GM20431 (cell line): ENCODE data around the gene GCH1.
"Not testable (repeated sequence)": the region's sequence is repeated elsewhere in the genome, so short reads cannot be mapped to it uniquely, and the experiment has no call there.

Source experiments
- in situ Hi-C: fragments of 300-500 bp; cut with MseI, MboI; formaldehyde crosslinking; loops from one replicate; pipeline ENCODE4 v1.15.0; 2020; ENCODE audit warnings: low sequenced_read_pairs; ENCODE audit not compliant: unreplicated experiment

GCH1 gene

DNA sequence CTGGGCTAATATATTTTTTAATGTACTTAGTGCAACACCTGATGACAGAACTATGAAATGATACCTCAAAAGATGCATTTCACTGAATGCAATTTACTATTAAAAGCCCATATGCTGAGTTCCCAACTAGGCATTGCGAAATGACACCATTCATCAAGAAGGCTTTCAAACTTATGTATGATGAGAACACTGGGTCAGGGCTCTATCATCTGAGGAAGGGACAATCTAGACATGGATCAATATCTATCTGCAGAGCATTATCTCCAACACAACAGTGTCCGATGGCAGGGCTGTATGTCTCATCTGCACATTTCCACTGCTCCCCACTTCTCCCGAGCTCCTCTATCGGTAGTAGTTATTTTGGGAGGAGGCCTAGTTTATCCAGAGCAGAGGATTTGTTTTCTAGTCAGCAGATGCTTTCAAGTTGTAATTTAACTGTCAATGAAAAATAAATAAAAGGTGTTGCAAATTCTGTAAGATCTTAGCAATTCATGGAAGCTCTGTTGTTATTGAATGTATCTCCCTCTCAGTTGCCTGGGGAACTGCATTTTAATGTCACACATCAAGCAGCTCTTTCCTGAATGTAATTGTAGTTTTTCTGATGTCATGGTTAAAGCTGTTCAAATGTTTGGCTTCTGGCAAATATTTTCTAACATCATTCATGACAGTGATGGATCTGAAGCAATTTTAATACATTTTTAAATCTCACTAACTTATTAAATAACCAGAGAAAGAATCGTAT is 7.4 kb upstream of the GCH1 start:
- in situ Hi-C loops: no loop called here

DNA sequence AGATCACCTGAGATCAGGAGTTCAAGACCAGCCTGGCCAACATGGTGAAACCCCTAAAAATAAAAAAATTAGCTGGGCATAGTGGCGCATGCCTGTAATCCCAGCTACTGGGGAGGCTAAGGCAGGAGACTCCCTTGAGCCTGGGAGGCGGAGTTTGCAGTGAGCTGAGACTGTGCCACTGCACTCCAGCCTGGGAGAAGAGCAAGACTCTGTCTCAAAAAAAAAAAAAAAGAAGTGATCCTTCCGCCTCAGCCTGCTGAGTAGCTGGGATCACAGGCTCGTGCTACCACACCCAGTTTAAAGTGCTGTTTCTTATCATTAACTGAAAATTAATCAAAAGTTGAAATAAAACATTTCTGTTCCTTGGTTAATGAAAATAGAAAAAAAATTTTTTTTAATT is 6.3 kb upstream of the GCH1 start:
- in situ Hi-C loops: not testable (repeated sequence)

DNA sequence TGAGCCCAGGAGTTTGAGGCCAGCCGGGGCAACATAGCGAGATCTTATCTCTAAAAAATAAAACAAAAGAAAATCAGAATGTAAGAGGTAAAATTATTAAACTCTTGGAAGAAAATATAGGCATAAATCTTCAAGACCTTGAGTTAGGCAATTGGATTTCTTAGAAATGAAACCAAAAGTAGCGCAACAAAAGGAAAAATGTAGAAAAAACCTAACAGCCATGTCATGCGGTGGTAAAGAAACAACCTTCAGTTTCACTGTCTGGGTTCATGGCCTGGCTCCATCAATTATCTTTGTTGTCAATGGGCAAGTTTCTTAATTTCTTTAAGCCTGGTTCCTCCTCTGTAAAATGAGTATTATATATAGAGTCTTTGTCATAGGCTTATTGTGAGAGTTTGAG is 5.6 kb upstream of the GCH1 start:
- in situ Hi-C loops: no loop called here

DNA sequence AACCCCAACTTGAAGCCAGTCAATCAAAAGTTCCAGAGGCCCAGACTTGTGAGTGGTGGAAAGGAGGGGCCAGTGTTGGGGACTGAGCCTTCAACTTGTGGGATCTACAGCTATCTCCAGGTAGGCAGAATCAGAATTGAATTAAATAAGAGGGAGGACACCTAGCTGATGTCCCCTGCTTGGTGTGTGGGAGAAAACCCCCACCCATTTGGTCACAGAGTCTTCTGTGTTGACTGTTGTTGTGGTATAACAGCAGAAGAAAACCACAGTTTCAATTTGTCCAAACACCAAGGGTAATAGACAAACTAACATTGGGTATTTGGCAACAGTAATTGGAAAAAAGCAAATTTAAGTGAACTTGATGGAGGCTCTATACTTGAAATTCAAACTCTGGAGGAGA is 3.4 kb upstream of the GCH1 start:
- in situ Hi-C loops: no loop called here

DNA sequence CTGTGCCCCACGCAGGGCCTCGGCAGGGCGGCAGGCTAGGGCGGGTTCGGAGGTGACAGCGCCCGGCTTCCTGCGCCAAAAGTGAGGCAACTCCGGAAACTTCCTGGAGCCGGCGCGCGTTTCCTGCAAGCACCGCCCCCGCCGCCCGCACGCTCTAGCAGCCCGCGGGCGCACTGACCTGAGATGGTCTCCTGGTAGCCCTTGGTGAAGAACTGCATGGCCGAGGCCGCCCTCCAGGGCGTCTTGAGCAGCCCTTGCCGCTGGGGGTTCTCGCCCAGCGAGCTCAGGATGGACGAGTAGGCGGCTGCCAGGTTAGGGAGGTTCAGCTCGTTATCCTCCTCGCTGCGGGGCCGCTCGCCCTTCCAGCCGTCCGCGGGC is 494 bp downstream of the GCH1 start:
- in situ Hi-C loops: no loop called here

DNA sequence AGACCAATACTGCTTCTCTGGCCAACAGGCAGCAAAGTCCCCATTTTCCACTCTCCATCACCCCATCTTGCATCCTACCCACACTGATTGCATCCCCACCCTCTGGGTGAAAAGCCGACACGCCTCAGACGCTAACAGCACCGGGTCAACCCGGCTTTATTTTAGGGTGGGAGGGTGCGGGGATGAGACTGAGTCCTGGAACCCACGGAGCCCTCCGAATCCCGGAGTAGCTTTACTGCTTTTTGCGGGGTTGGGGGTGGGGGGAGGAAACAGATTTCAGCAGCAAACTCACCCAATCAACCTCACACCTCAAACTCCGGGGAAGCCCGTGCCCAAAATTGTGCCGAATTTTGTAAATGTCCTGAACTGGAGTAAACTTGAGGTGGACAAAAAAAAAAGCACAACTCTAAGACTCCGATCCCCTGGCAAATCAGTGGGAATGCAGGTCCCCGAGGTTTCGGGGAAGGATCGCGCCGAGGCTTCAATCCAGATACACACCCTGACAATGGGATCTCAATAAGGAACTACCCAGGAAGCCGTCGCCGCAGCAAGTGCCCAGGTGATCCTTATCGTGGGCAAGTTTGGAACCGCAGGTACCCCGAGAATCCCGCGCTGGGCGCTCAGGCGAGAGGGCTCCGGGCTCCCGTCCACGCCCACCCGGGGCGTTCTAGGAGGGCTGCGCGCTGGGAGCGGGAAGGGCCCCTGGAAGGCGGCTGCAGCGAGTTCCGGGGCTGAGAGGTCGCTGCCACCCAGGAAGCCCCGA is 1.1 kb downstream of the GCH1 start:
- in situ Hi-C loops: no loop called here

DNA sequence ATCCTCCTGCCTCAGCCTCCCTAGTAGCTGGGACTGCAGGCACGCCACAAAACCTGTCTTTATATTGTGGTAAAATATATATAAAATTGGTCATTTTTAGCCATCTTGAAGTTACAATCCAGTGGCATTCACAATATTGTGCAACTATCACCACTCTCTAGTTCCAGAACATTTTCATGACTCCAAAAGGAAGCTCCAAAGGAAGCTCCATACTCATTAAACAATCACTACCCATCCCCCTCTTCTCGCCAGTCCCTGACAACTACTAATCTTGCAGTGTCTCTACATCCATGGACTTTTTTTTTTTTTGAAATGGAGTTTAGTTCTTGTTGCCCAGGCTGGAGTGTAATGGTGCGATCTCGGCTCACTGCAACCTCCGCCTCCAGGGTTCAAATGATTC is 3.1 kb downstream of the GCH1 start:
- in situ Hi-C loops: no loop called here

DNA sequence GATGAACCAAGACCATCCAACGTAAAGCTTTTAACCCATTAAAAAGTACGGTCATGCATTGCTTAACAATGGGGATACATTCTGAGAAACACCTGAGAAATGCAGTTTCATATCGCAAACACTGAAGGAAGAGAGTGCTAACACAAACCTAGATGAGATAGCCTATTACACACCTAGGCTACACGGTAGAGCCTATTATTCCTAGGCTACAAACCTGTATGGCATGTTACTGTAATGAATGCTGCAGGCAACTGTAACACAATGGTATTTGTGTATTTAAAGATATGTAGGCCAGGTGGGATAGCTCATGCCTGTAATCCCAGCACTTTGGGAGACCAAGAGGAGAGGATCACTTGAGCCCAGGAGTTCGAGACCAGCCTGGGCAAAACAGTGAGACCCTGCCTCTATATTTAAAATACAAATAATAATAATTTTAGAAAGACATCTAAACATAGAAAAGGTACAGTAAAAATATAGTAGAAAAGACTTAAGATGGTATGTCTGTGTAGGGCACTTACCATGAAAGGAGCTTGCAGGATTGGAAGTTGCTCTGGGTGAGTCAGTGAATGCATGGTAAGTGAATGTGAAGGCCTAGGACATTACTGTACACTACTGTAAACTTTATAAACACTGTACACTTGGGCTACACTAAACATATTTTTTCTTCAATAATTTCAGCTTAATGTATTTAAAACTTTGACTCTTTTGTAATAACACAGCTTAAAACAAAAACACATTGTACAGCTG is 4.6 kb downstream of the GCH1 start:
- in situ Hi-C loops: not testable (repeated sequence)

DNA sequence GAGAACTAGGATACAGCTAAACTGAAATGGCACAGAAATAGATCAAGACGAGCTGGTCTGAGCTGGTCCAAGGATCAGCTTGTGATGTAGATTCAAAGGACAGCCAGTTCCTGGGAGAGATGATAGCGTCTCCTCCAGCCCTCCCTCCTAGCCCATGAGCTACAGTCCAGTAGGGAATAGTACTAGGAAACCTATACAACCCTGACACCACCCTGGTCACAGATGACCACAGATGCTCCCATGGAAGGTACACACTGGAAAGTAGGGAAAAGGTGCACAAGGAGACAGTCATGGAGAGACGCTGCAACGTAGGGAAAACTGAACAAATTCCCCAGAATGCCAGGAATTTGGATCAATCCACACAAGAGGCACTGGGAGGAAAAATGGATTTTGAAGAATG is 6.9 kb downstream of the GCH1 start:
- in situ Hi-C loops: no loop called here

DNA sequence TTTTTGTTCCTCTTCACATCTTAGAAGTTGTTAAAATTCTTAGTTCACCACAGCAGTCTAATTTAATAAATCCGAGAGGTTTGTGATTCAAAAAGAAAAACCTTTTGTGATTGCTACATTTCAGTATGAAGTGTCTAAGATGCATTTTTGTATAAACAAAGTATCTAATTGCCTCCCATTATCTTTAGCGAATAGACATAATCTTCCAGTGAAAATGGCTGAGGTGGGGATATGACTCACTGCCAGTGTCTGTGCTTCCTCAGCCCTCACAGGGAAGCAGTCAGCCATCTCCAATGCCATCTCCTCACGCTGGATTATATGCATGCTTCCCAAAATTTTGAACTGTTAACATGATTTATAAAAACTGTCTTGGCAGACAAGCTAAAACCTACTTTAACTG is 7.6 kb downstream of the GCH1 start:
- in situ Hi-C loops: no loop called here

DNA sequence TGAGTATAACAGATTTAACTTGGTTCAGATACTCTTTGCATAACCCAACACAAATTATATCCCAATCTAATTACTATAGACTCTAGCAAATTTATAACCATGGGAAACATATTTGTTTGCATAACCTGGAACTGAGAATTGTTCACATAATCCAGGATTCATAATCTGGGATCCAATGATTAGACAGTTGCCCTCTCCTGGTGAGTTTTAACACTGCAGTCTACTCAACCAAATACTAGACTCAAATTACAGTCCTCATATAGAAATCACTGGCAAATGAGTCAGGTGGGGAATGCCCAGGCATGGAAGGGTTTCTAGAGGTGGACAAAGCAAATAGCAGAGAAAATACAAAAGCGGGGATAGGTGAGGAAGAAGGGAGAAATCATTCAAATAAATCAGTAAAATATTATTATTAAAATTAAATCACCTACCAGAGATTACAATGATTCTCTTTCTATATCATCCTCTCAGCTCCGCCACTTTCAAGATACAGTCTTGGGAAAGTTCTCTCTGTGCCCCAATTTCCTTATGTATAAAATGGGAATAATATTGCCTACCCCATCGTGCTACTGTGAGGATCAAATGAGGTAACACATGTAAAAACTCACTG is 9.4 kb downstream of the GCH1 start:
- in situ Hi-C loops: no loop called here

DNA sequence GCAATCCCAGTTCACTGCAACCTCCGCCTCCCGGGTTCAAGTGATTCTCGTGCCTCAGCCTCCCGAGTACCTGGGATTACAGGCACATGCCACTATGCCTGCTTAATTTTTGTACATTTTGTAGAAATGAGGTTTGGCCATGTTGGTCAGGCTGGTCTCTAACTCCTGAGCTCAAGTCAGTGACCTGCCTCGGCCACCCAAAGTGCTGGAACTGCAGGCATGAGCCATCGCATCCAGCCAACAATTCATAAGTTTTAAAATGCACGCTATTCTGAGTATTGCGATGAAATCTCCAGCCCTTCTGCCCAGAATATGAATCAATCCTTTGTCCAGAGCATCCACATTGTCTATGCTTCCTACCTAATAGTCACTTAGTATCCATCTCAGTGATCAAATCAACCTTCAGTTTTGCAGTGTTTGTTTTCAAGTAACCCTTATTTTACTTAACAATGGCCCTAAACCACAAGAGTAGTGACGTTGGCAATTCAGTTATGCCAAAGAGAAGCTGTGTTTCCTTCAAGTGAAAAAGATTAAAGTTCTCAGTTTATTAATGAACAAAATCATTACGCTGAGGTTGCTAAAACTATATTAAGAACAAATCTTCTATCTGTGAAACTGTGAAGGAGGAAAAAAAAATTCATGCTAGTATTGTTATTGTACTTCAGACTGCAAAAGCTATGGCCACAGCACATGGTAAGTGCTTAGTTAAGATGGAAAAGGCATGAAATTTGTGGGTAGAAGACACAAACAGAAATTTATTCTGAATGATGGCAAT is 11.0 kb downstream of the GCH1 start:
- in situ Hi-C loops: no loop called here

DNA sequence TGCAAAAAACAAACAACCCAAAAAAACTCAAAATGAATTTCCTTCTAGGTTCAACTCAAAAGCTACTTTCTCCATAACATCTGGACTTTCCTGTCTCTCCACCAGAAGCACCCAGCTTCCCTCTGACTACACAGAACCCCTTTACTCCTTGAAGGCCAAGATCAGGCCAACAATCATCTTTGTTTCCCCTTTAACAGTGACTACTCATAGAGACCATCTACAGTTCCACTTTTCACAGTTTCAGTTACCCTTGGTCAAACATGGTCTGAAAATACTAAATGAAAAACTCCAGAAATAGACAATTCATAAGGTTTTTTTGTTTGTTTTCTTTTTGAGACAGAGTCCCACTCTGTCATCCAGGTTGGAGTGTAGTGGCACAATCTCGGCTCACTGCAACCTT is 11.8 kb downstream of the GCH1 start:
- in situ Hi-C loops: no loop called here

DNA sequence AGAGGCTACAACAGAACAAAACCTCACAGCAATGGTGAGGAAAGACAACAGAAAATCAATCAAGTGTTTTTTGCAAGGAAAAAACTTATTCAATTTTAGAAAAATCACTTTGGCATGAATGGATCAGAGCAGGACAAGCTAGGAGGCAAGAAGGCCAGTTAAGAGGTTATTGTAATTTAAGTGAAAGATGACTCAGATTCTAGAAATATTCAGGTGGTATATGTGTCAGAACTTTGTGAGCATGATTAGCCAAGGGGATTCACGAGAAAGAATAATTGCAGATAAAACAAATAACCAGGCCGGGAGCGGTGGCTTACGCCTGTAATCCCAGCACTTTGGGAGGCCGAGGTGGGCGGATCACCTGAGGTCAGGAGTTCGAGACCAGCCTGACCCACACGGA is 12.7 kb downstream of the GCH1 start:
- in situ Hi-C loops: no loop called here

DNA sequence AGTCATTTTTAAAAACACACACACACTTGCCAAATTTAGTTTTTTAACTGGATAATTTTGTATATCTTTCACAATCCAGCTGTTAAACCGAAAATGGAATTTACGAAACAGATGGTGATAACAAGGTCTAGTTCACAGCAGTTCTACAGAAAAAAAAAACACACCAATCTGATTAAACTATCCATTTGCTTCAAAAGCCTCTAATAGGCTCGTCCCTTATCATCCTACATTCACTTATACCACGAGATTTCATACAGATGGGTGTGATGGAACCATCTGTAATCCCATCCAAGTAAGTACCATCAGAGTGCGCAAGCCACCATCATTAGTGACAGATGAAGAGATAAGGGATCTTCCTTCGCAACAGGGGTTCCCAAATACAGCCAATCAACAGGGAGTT is 20.1 kb downstream of the GCH1 start:
- in situ Hi-C loops: no loop called here

DNA sequence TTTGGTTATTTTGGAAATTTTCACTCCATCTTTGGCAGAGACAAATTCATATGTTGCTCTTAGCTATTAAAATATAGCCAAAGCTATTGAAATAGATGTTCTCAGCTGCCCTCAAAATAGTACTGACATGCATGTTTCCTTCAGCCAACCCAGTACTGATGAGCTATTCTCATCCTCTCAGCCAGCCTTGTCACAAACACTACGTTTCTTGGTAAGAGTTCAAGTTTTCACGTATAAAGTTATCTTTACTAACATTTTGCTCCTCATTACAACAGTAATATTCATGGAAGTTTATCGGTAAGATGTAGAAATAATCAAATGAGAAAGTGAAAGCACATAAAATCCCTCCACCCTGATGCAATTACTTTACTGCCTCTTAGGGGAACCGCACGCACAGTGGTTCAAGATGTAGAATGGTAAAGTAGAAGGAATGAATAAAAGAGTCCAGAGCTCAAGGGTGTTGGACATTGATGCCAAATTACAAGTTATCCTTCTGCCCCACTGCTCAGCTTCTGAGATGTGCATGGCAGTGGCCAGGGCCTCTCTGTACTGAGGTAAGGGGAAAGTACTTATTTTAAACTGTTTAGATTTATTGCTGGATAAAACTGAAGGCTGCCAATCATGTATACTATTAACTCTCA is 20.7 kb downstream of the GCH1 start:
- in situ Hi-C loops: no loop called here

DNA sequence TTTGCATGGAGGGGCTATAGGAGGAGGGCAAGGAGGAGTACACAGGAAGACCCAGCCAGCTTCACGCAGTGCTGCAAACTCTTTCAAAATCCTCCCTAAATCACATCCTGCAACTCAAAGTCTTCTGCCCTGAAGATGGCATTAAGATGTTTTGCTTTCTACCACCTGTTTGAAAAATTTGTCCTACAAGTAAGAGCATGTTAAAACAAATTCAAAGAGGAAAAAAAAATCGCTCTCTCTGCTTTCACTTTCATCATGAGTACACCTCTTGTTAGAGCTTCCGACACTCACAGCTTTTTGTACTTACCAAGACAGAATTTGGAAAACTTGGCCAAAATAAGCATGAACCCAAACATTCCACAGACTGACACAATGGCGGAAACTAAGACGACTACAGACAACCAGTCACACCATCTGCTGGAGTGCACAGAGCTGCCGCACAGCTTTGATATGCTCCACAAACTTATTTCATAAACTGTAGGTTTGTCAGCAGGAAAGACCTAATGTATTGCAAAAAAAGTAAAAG is 21.3 kb downstream of the GCH1 start:
- in situ Hi-C loops: no loop called here

DNA sequence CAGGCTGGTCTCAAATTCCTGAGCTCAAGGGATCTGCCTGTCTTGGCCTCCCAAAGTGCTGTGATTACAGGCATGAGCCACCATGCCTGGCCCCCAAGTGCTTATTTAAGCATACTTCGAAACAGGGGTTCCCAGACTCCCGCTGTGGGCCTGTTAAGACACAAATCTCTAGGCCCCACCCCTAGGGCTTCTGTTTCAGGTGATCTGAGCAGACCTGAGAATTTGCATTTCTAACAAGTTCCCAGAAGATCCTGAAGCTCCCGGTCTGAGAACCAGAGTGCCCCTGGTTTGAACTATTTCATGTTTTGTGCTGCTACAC is 25.0 kb downstream of the GCH1 start:
- in situ Hi-C loops: no loop called here

DNA sequence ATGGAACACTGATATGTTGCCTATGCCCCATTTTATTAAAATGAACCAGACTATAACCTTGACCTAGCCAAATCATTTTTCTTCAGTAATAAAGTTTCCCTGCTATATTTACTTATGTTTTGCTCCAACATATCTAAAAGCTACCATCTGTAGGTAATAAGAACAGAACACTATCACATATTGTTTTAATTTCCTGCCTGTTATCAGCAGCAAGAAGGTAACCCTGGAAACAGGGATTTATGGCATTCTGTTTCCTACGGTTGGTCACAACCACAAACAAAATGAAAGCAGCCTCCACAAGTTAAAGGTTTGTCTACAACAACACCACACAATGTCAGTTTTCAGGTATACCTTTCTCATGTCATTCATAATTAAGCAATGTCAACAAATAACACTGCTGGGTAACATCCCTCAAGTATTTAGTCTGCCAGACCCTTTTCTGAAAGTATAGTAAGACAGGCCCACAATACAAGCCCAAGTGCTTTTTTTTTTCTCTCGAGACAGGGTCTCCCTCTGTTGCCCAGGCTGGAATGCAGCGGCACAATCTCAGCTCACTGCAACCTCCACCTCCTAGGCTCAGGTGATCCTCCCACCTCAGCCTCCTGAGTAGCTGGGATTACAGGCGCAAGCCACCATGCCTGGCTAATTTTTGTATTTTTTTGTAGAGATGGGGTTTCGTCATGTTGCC is 25.5 kb downstream of the GCH1 start:
- in situ Hi-C loops: no loop called here
